Globus pallidus (tissue), 1 donor: ENCODE measurements around the gene TFAP2E.

ENCODE experiments used
- DNase-seq: peaks from one replicate; pipeline ENCODE4 v3.0.0-alpha.2; 2015; ENCODE audit warnings: low spot score

Gene TFAP2E

GRCh38 chr1:35557118-35557610, 15.9 kb upstream of the TFAP2E start, which contains the start of gene KIAA0319L:
Gene KIAA0319L (minus strand): TSS chr1:35557403. CDS start chr1:35554491, 2,912 bp downstream.
- peak; percentile 90 for DNase-seq

- DNase-seq, result peak; percentile 96
Observed at GRCh38 chr1:35557611-35558373, 15.3 kb upstream of the TFAP2E start, which contains the start of gene NCDN. Gene NCDN (plus strand): TSS chr1:35557799. CDS start chr1:35558191, 392 bp downstream.

- no peak for DNase-seq
Observed at GRCh38 chr1:35558374-35559316, 14.5 kb upstream of the TFAP2E start.

- no peak for DNase-seq
Observed at GRCh38 chr1:35559317-35559944, 13.7 kb upstream of the TFAP2E start.

GRCh38 chr1:35560256-35561225, 12.6 kb upstream of the TFAP2E start:
- DNase-seq, result peak; percentile 84

- no peak for DNase-seq
Observed at GRCh38 chr1:35561297-35561971, 11.7 kb upstream of the TFAP2E start.

- no peak for DNase-seq
Observed at GRCh38 chr1:35561972-35562680, 11.0 kb upstream of the TFAP2E start.

DNA sequence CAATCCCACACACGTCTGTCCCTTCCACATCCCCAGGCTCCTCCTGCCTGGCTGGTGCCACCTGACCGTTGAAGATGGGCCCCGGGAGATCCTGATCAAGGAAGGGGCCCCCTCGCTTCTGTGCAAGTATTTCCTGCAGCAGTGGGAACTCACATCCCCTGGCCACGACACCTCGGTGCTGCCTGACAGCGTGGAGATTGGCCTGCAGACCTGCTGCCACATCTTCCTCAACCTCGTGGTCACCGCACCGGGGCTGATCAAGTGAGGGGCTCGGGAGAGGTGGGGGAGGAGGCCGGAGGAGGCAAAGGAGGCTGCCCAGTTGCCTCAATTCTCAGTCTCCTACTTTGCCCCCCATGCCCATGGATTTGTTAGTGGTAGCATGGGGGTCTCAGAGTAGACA, 9.9 kb upstream of the TFAP2E start:
- DNase-seq, result no peak

- peak; percentile 51 for DNase-seq
Observed at GRCh38 chr1:35564037-35564883, 8.9 kb upstream of the TFAP2E start.

- DNase-seq, result no peak
Observed at GRCh38 chr1:35564884-35565741, 8.0 kb upstream of the TFAP2E start.

GRCh38 chr1:35565742-35566133, 7.4 kb upstream of the TFAP2E start:
- no peak for DNase-seq

- DNase-seq, result no peak
Observed at GRCh38 chr1:35567947-35568558, 5.1 kb upstream of the TFAP2E start.

GRCh38 chr1:35568975-35569395, 4.1 kb upstream of the TFAP2E start:
- DNase-seq, result peak; percentile 71

- no peak for DNase-seq
Observed at GRCh38 chr1:35569936-35570335, 3.2 kb upstream of the TFAP2E start.

- no peak for DNase-seq
Observed at GRCh38 chr1:35570589-35571137, 2.5 kb upstream of the TFAP2E start.

DNA sequence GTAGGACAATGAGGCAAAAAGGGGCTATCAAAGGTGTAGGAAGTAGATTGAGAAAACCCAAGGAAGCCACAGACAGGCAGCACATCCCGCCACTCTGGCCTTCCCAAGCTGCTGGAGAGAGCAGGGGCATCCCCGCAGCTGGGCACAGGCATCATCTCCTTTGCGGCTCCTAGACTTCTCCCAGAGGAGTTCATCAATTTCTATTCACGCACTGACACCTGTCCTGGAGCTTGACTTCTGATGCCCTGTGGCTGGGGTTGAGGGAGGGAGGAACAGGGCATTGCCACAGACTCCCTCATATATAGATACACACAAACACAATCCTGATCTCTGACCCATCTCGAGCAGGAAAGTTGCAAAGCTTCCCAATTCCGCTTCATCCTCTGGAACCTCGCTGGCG, 1.9 kb upstream of the TFAP2E start:
- no peak for DNase-seq

- no peak for DNase-seq
Observed at GRCh38 chr1:35572296-35572695, 818 bp upstream of the TFAP2E start.
